Nephron progenitor cell (in vitro differentiated cells): ENCODE measurements around the gene ZMIZ2.

Source experiments
- DNase-seq: peaks from one replicate; pipeline ENCODE4 v3.0.0; 2021
- H3K27ac Mint-ChIP-seq: 2 replicates; pipeline ENCODE4 v1.8.0; 2021; ENCODE audit warnings: mild to moderate bottlenecking, moderate library complexity, mixed read lengths
- H3K27me3 Mint-ChIP-seq: 2 replicates; pipeline ENCODE4 v1.8.0; 2021; ENCODE audit warnings: mild to moderate bottlenecking, low read depth, mixed read lengths; ENCODE audit not compliant: poor library complexity
- H3K36me3 Mint-ChIP-seq: 2 replicates; pipeline ENCODE4 v1.8.0; 2021; ENCODE audit warnings: low read depth, mixed read lengths
- H3K4me1 Mint-ChIP-seq: 2 replicates; pipeline ENCODE4 v1.8.0; 2021; ENCODE audit warnings: mixed read lengths
- H3K4me3 Mint-ChIP-seq: 2 replicates; pipeline ENCODE4 v1.8.0; 2021; ENCODE audit warnings: mild to moderate bottlenecking, moderate library complexity, mixed read lengths
- H3K9me3 Mint-ChIP-seq: 2 replicates; pipeline ENCODE4 v1.8.0; 2021; ENCODE audit warnings: mild to moderate bottlenecking, moderate library complexity, mixed read lengths
- CTCF ChIP-seq: fragments of 200-600 bp; sonication (generic); IDR thresholded peaks from 2 replicates; pipeline ENCODE4 v1.5.0; 2021; ENCODE audit warnings: antibody characterized with exemption

Gene ZMIZ2

GRCh38 chr7:44767912-44768627, 19.4 kb downstream of the ZMIZ2 start:
- peak; percentile 26 for DNase-seq
- peak overlapping the region; percentile 64 for H3K4me3 Mint-ChIP-seq
- peaks cover 40% of the 10 kb centered on the region for H3K36me3 Mint-ChIP-seq

GRCh38 chr7:44768628-44769371, 20.2 kb downstream of the ZMIZ2 start:
- Mint-ChIP-seq H3K27me3 (peaks cover 8% of the 10 kb centered on the region), H3K36me3 (peaks cover 34% of the 10 kb centered on the region), H3K4me3 (peak overlapping the region; percentile 63), H3K9me3 (no peaks in the 10 kb centered on the region), H3K4me1 (peaks cover 46% of the 10 kb centered on the region), H3K27ac (peak overlapping the region; percentile 93)
- no peak for TF ChIP-seq CTCF
- DNase-seq = no peak

More at GRCh38 chr7:44767912-44768627, 19.4 kb downstream of the ZMIZ2 start:
- Mint-ChIP-seq H3K27ac (peak overlapping the region; percentile 92), H3K4me1 (peaks cover 46% of the 10 kb centered on the region), H3K9me3 (no peaks in the 10 kb centered on the region), H3K27me3 (peaks cover 8% of the 10 kb centered on the region)
- no peak for TF ChIP-seq CTCF

GRCh38 chr7:44769376-44769775, 20.7 kb downstream of the ZMIZ2 start:
- peak overlapping the region; percentile 93 for H3K27ac Mint-ChIP-seq
- H3K9me3 Mint-ChIP-seq = no peaks in the 10 kb centered on the region
- no peak for TF ChIP-seq CTCF
- H3K4me1 Mint-ChIP-seq = peaks cover 46% of the 10 kb centered on the region
- H3K36me3 Mint-ChIP-seq = peaks cover 31% of the 10 kb centered on the region
- peak overlapping the region; percentile 9 for H3K4me3 Mint-ChIP-seq
- peaks cover 14% of the 10 kb centered on the region for H3K27me3 Mint-ChIP-seq
- DNase-seq = no peak

- peaks cover 28% of the 10 kb centered on the region for H3K36me3 Mint-ChIP-seq
- no peak overlapping the region for H3K4me3 Mint-ChIP-seq
- H3K27me3 Mint-ChIP-seq = peaks cover 17% of the 10 kb centered on the region
- no peak for DNase-seq
- peaks cover 46% of the 10 kb centered on the region for H3K4me1 Mint-ChIP-seq
- H3K9me3 Mint-ChIP-seq = no peaks in the 10 kb centered on the region
- H3K27ac Mint-ChIP-seq = peak overlapping the region; percentile 93
- TF ChIP-seq CTCF = no peak
Measured at GRCh38 chr7:44769776-44770294, 21.2 kb downstream of the ZMIZ2 start.

- no peak for DNase-seq
- peaks cover 46% of the 10 kb centered on the region for H3K4me1 Mint-ChIP-seq
- H3K36me3 Mint-ChIP-seq = peaks cover 25% of the 10 kb centered on the region
- peak overlapping the region; percentile 57 for H3K27ac Mint-ChIP-seq
- H3K4me3 Mint-ChIP-seq = no peak overlapping the region
- no peak for TF ChIP-seq CTCF
- peaks cover 21% of the 10 kb centered on the region for H3K27me3 Mint-ChIP-seq
- H3K9me3 Mint-ChIP-seq = no peaks in the 10 kb centered on the region
Measured at GRCh38 chr7:44771358-44771757, 22.7 kb downstream of the ZMIZ2 start.
